ENCODE measurements around the gene PHF21B.
A peak's percentile ranks its signal among the peaks of the same experiment; 100 is the strongest.
"Not testable (repeated sequence)": the region's sequence is repeated elsewhere in the genome, so short reads cannot be mapped to it uniquely, and the experiment has no call there.

PHF21B gene

DNA sequence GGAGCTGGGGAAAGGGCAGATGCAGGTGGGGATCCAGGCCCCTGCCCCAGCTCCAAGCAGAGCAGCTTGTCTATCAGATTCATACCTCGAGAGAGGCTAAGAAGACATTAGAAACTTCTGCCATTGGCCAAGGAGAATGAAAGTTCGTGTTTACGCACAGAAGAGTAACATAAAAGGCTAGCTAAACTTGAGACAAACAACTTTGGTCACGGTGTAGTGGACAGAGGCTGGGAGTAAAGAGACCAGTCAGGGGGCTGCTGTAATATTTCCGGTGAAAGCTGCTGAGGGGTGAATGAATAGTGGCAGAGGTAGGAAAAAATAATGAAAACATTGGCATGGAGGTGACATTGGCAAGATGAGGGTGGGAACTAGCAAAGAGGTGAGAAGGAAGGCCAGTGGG is 22.9 kb downstream of the PHF21B start:
- no peak for DNase-seq

DNA sequence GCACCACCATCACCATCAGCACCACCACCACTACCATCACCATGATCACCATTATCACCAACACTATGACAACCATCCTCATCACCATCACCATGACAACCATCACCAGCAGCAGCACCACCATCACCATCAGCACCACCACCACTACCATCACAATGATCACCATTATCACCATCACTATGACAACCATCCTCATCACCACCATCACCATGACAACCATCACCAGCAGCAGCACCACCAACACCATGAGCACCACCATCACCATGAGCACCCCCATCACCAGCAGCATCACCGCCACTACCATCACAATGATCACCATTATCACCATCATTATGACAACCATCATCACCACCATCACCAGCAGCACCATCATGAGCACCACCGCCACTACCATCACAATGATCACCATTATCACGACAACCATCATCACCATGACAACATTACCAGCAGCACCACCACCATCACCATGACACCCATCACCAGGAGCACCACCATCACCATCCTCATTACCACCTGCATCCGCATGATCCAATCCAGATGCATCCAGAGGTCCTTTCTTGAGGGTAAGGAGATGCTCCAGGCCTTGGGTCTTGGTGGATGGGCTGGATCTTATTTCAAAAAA is 23.8 kb downstream of the PHF21B start:
- DNase-seq: no peak

DNA sequence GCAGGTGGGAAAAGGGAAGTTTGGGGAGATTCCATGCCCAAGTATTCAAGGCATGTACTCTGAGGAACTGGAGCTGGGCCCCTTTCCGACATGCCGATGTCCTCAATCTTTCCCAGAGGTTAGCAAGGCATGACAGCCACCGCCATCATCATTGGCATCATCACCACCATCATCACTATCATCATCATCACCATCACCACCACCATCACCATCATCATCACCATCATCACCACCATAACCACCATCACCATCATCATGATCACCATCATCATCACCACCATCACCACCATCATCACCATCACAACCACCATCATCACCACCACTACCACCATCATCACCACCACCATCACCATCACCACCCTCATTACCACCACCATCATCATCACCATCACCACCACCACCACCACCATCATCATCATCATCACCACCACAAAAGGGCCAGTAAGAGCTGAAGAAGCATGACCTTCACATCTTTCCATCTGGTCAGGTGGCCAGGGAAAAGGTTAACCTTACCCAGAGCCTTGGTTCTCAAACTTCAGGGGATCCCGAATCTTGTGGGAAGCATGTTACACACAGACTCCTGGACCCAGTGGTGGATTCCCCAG is 25.8 kb downstream of the PHF21B start:
- DNase-seq: no peak

DNA sequence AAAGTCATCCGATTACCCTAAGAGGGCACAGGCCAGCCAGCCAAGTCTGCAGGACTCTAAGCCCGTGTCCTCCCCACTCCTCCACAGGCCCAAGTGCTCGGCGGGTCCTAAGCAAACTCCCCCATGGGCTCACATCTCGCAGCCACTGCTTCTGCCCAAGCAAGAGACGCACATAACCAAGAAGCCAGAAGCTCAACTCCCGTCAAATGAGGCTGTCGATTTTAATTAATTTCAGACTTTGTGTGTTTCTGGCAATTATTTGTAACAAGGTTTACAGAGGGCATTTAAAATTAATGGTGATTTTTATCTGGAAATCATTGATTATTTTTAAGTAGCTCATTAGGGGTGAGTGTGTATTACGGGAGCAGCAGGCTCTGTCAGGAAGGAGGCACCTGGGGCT is 27.4 kb downstream of the PHF21B start:
- no peak for DNase-seq

DNA sequence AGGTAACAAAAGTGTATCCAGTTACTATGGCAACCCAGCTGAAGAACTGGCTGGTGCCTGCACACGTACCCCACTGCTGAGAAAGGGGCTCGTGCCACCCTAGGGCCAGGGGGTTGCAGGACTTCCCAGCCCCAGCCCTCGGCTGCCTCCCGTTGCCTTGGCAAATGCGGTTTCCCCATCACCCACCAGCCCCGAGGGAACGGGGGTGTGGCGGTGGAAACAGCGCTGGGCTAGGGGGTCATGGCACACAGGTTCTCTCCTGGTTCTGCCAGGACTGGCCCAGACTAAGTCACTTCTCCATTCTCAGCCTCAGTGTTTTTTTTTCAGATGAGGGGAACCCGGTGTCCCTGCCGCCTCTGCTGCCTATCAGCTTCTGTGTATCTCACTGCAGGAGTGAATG is 27.9 kb downstream of the PHF21B start:
- DNase-seq: no peak

DNA sequence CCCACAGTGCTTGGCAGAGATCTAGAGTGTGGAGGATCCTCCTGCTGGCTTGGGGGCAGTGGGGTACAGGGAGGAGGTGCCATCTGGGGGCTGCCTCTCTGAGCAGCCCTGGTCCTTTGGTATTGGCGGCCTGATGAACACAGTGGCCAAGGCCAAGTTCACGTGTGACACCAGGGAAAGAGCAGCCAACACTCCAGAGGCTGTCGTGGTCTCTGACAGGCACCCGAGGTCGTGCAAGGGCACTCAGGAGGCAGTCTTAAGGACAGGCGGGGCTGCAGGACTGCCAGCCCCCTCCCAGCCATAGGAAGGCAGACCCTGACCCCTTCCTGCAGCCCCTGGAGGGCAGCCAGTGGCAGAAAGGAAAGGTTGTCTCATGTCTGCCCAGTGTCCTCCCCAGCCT is 30.7 kb downstream of the PHF21B start:
- DNase-seq: no peak

DNA sequence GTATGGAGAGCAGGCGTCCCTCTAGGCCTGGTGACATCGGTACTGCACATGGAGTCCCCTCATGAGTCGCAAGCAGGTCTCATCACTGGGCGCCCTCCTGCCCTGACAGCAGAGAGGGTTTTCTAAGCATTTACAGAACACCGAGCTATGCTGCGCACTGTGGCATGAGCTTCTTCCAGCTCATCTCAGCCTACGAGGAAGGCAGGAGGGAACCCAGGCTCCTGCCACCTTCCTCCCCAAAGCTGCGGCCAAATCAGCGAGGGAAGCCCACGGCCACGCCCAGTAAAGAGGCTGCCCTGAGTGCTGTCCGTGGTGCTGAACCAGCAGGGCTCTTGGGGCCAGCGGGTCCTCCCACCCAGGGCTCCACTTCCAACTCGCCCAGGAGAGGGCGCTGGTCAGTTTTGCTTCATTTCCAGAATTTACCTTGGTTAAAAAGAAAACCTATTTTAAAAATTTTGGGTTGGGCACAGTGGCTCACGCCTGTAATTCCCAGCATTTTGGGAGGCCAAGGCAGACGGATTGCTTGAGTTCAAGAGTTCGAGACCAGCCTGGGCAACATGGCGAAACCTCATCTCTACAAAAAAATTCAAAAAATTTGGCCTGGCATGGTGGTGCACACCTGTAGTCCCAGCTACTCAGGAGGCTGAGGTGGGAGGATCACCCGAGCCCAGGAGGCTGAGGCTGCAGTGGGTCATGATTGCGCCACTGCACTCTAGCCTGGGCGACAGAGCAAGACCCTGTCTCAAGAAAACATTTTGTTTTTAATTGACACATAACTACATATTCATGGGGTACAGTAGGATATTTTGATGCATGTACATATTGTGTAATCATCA is 34.2 kb downstream of the PHF21B start:
- DNase-seq: peak; percentile 32

DNA sequence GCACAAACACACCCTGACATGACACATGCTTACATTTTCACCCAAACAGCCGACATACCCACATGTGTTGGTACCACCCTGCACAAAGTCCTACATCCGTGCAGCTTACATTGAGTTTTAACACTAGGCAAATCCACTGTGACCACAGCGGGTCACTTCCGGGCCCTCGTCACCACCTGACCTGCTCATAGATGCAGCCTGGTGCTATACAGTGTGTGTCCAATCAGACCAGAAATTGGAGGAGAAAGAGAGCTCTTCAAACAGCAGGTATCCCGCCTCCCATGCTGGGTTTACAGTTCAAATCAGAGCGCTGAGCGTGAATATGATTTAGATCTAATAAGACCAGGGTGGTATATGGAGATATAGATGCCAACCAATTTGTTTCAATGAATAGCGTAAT is 35.4 kb downstream of the PHF21B start:
- no peak for DNase-seq

DNA sequence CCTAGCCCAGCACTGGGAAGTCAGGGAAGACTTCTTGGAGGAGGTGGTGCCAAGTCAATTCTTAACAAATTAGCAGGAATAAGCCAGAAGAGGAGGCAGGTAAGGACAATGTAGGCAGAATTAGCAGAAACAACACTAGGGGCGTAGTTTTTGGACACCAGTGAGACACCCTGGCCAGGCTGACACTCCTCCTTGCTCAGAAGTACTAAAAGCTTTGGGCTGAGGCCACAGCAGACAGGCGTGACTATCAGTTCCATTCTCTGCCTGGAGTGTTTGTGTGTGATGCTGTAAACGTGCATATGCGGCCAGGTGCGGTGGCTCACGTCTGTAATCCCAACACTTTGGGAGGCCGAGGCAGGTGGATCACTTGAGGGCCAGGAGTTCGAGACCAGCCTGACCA is 36.0 kb downstream of the PHF21B start:
- no peak for DNase-seq

DNA sequence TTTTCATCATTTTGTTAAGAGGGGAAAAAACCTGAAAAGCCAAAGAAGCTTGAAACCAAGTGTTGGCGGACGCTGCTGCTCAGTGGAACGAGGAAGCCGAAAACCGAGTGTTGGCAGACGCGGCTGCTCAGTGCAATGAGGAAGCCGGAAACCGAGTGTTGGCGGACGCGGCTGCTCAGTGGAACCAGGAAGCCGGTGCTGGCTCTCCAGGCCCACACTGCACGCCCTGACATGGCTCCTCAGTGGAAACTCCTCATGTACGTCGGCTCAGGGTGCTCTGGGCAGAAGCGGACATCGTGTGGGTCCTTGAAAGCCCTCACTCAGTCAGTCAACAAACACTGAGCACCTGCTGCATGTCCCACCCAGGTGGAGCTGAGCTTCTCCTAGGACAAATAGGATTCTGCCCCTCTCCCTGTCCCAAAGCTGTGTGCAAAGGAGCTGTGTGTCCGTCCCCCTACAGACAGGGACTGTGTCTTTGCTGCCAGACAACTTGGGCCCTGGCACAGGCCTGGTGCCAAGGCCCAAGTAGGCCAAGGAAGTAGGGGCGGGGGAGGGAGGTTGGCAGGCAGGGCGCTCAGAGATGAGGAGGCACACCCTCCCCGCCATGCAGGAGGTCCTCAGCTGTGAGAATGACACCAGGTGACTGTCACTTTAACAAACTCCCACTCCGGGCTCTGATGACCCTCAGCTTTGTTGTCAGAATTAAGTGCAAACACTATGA is 37.3 kb downstream of the PHF21B start:
- no peak for DNase-seq

DNA sequence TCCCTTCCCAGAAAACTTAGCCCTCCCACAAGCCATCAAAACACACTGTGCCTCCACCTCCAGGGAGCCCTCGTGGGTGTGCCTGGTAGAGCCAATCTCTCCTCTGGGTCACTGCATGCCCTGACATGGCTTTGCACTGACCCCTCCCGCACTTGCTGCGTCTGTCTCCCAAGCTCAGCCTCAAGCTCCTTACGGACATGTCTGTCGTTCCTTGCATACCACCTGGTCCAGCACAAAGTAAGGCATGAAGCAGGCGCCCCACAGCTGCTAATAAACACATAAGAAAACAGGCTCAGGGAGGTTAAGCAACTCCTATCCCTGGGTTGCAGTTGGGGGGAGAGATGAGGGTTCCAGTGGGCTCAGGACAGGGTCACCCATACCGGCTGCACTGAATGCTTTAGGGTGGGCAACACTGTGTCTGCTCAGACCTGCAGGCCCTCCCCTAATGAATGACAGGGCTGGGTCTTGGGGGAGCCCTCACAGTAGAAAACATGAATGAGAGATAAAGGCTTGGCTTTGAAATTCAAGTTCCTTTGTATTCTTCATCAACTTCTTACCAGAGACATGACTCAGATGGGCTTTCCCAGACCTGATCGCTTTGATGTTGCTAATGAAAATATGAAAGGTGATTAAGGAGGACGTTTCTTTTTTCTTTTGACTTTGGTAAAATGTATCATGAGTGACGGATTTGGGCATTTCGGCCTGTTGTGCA is 38.0 kb downstream of the PHF21B start:
- no peak for DNase-seq

DNA sequence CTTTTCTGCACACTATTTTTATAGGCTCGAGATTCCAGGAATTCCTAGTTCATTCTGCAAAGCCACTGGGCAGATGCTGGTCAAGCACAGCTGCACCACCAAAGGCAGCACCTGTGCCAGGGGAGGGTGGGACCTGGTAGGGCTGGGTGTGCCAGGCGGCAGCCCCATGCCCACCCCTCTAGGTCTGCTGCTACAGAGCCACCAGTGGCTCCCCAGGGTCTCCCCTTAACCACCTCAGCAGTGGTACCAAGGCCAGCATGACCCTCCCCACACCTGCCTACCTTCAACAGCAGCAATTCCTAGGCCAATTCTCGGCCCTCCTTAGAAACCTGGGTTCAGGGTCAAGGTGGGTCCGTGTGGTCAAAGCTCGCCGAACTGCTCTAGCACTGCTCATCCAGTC is 39.5 kb downstream of the PHF21B start:
- DNase-seq: no peak

DNA sequence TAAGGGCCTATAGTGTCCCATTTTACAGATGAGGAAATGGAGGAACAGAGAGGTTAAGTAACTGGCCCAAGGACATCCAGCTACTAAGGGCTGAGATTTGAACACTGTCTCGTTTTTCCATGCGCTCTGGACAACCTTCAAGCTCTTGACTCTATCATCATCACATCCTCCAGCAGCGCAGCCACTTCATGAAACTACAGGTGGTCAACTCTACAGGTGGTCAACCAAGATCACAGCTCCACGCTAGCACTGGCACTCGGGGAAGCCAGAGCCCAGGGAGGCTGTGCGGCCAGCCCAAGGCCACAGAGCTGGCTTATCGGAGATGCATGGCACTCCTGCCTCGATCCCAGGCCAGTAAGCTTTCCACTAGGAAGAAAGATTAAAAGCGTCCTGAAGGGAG is 40.0 kb downstream of the PHF21B start:
- no peak for DNase-seq

DNA sequence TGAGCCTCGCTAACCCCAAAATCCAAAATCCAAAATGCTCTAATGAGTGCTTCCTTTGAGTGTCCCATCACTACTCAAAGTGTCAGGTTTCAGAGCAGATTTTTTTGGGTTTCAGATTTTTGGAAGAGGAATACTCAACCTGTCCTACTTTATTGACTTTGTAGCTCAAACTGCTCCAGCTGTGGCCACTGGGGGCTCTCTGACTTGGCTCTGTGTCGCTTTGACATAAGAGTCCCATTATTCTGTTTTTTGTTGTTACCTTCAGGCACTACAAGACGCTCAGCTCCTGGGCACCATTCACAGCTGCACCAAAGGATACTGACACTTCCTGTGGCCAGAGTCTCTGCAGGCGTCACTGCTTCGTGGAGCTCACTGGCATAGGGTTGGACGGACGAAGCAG is 41.1 kb downstream of the PHF21B start:
- no peak for DNase-seq

DNA sequence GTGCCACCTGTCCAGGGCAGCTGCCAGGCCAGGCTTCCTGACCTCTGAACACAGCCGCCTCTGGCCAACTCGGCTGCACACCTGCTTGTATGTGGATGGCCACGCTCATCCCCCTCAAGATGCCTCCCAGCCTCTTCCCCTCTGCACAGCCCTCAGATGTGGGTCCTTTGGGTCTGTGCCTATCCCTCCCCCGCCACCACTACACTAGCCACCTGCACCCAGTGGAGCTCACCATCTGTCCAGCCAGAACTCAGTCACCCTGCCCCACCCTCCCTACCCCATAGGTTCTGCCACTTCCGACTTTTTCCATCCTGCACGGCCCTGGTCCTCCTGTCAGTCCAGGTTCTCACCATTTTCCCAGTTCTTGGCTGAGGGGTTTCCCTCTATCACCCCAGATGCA is 44.6 kb downstream of the PHF21B start:
- DNase-seq: no peak

DNA sequence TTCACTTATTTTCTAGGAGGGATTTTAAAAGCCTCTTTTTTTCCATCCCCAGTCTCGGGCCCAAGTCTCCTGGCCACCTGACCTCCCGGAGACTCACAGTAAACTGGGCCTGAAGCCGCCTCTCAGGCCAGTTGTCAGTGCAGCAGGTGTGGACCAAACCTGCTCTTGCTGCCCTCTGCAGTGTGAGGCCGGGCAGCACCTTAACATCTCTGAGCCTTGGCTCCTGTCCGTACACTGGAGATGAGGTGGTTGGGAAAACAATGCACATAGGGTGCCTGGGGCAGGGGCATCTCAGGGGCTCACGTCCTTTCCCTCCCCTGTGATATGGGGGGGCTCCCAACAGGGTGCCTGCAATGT is 45.1 kb downstream of the PHF21B start:
- DNase-seq: no peak

DNA sequence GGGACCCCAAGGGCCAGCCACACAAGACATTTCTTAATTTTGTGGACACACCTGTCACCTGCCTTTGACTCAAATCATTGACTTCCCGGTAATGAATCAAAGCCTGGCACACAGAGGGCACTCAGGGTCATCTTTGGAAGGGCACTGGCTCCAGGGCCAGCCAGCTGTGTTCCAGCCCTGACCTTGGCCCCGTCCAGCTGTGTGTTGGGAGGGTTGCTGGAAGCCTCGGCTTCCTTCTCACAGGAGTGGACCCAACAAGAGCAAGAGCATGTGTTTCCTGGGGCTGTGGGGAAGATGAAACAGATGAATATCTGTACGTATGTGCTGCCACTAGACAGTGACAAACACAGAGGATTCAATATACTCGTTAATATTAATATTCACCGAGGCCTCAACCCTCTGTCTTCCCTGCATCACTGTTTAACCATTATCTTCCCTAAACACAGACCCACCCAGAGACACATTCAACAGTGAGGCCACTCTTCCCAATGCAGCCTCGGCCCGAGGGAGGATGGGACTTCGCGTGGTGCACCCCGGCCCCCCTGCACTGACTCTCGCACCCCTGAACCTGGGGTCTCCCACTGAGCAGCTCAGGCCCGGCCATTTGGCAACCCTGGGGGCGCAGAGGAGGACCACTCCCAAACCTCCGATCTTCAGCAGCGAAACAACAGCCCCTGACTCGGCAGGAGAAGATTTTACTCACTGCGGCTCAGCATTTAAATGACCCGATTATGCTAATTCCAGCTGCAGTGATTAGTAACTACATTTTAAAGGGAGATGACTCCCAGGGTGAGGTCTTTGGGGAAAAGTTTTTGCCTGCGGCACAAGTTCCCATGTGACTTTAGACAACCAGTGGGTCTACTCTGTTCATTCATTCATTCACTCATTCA is 45.7 kb downstream of the PHF21B start:
- DNase-seq: no peak

DNA sequence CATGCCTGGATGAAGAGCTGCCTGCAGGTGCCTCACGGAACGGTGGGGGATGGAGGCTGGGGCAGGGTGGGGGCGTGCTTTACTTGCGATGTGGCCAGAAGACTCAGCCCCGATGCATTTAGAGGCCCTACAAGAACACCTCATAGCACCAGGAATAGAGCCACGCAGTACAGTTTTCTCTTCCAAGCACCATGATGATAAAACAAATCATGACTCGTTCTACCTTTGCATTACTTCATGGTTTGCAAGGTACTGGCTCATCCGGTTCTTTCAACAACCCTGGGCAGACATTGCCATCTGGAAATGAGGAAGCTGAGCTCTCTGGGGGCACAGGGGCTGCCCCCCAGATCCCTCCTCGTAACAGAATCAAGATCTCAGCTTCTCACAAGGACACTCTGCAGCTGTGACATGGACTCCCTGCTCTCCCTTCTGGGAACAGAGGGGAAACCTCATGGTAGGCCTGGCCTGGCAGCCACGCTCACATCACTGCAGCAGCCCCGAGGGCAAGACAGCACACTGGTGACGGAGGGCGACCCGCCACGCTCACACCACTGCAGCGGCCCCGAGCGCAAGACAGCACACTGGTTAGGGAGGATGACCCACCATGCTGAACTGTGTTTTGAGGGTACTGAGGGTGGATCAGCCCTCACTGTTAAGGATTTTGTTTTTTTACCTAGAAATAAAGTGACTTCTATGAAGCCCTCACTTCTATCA is 46.9 kb downstream of the PHF21B start:
- DNase-seq: no peak

DNA sequence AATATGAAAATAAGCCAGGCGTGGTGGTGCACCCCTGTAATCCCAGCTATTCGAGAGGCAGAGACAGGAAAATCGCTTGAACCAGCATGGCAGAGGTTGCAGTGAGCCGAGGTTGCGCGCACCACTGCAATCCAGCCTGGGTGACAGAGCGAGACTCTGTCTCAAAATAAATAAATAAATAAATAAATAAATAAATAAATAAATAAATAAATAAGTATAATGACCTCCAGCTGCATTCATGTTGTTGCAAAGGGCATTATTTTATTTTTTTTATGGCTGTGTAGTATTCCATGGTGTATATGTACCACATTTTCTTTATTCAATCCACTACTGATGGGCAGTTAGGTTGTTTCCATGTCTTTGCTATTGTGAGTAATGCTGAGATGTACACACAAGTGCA is 48.1 kb downstream of the PHF21B start:
- DNase-seq: not testable (repeated sequence)

DNA sequence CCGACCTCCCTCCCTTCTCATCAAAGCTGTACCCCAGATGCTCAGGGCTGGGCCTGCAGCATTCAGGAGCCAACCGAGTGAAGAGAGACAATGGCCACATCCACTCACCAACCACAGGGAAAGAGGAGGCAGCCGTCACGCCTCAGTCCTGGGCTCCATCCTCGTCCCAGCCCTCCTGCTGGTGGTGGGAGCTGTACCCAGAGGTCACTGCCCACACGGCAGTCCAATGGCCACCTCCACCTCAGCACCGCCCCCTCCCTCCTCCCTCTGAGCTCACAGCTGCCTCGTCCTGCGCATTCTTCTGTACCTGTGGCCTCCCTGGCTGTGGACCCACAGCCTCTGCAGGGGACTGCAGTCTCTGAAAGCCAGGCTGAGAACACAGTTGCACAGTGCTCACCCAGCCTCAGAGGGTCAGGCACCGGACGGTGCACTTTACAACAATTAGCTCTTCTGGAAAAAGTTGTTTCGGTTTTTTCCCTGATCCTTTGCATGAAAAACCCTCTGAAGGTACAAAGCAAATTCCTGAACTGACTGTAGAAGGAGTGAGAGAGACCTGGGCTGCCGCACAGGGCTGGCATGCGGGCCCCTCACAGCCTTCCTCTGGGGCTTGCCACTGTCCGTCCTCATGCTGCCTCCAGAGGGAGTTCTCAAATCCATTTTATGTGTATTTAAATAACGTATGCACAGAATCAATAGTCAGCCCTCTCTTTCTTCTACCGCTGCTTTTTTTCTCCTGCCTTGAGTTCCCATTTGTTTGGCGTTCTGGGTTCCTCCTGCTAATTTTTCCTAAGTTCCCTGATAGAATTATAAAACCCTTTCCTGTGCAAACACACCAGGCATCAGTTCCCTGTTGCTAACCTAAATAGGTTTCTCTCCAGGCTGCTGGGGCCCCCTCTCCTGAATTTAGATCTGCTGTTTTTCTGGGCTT is 52.7 kb downstream of the PHF21B start:
- no peak for DNase-seq

Measured in activated CD8-positive, alpha-beta memory T cell treated with anti-CD3 and anti-CD28 coated beads, Interleukin-2, amount 50 U/mL, for 4 hours (primary cell).